CD8-positive, alpha-beta memory T cell (primary cell): ENCODE data around the gene RAN. TPM values are rescaled to one million over a fixed set of nuclear protein-coding genes. Genes with fewer than 3 reads are reported as not detected.
"Not testable (repeated sequence)": the region's sequence is repeated elsewhere in the genome, so short reads cannot be mapped to it uniquely, and the experiment has no call there.

Experiments
- CTCF ChIA-PET: fragments of 350-600 bp; sonication (Branson Sonifier 250); formaldehyde crosslinking; loops from one replicate; lab custom pipeline; 2021; ENCODE audit warnings: antibody characterized with exemption; lab: Charles Lee
- POLR2A ChIA-PET: fragments of 350-600 bp; sonication (Branson Sonifier 250); formaldehyde crosslinking; loops from one replicate; lab custom pipeline; 2021; ENCODE audit warnings: antibody characterized with exemption; lab: Charles Lee
- DNase-seq, 5 donors: peaks; one replicate each; pipeline versions ENCODE4 v3.0.0 to v3.0.0-alpha.2; 2020 to 2022; ENCODE audit warnings: mixed read lengths in 1 of 5
- H3K27ac ChIP-seq: one replicate; pipeline ENCODE4 v1.7.0; 2013; ENCODE audit warnings: low read depth, mild to moderate bottlenecking, low read length, moderate library complexity
- H3K27me3 ChIP-seq: 2 replicates; pipeline ENCODE4 v1.7.0; 2013; ENCODE audit warnings: low read length, mild to moderate bottlenecking; ENCODE audit not compliant: insufficient read depth, poor library complexity, severe bottlenecking
- H3K36me3 ChIP-seq: 2 replicates; pipeline ENCODE4 v1.7.0; 2013; ENCODE audit warnings: mild to moderate bottlenecking, low read length, moderate library complexity; ENCODE audit not compliant: insufficient read depth
- H3K4me1 ChIP-seq: 2 replicates; pipeline ENCODE4 v1.7.0; 2013; ENCODE audit warnings: mild to moderate bottlenecking, low read length, moderate library complexity; ENCODE audit not compliant: insufficient read depth
- H3K4me3 ChIP-seq: 2 replicates; pipeline ENCODE4 v1.7.0; 2013; ENCODE audit warnings: mild to moderate bottlenecking, low read length
- H3K9me3 ChIP-seq: 2 replicates; pipeline ENCODE4 v1.7.0; 2013; ENCODE audit warnings: mild to moderate bottlenecking, low read length
- H3K27ac Mint-ChIP-seq, 8 donors: one replicate each; pipeline ENCODE4 v1.8.0; 2020 to 2021; ENCODE audit warnings: mixed read lengths in 8 of 8, mild to moderate bottlenecking in 6 of 8, inconsistent platforms in 3 of 8, moderate library complexity in 3 of 8
- H3K27me3 Mint-ChIP-seq, 2 donors: one replicate each; pipeline ENCODE4 v1.8.0; 2020 to 2021; ENCODE audit warnings: mixed read lengths in 2 of 2, mild to moderate bottlenecking in 1 of 2, moderate library complexity in 1 of 2
- H3K36me3 Mint-ChIP-seq, 3 donors: one replicate each; pipeline ENCODE4 v1.8.0; 2020 to 2021; ENCODE audit warnings: mixed read lengths in 3 of 3, inconsistent platforms in 1 of 3, mild to moderate bottlenecking in 1 of 3
- H3K4me1 Mint-ChIP-seq, 3 donors: one replicate each; pipeline ENCODE4 v1.8.0; 2020 to 2021; ENCODE audit warnings: mixed read lengths in 3 of 3, inconsistent platforms in 1 of 3, mild to moderate bottlenecking in 1 of 3
- H3K4me3 Mint-ChIP-seq, 7 donors: one replicate each; pipeline ENCODE4 v1.8.0; 2020 to 2021; ENCODE audit warnings: mixed read lengths in 7 of 7, mild to moderate bottlenecking in 6 of 7, moderate library complexity in 4 of 7, inconsistent platforms in 2 of 7
- H3K9me3 Mint-ChIP-seq, 5 donors: one replicate each; pipeline ENCODE4 v1.8.0; 2020 to 2022; ENCODE audit warnings: mixed read lengths in 5 of 5, mild to moderate bottlenecking in 3 of 5, moderate library complexity in 2 of 5, inconsistent platforms in 1 of 5
- polyA plus RNA-seq: library from polyadenylated mRNA; unstranded; fragments of 300-500 nt; fragmentation: Illumina TruSeq; gene quantifications from one replicate; pipeline ENCODE4 v1.2.3, GENCODE V29; 2021
- total RNA-seq, 2 experiments: library from RNA; stranded (reverse); gene quantifications; one replicate each; pipeline ENCODE4 v1.2.3, GENCODE V29; 2021

RAN gene
- total and polyA plus RNA-seq, 3 experiments from 2014 or later: 536 to 2,680 (median 2,623) TPM

GRCh38 chr12:130839770-130840404 is 32.0 kb upstream of the RAN start:
- H3K4me3 Mint-ChIP-seq: peak overlapping the region; percentile 82 to 89 (median 84)
- H3K4me1 Mint-ChIP-seq: peaks cover 25 to 29% (median 26%) of the 10 kb centered on the region in 3 donors
- peak overlapping the region; percentile 41 for H3K27ac ChIP-seq
- no peaks in the 10 kb centered on the region for H3K9me3 ChIP-seq
- H3K36me3 ChIP-seq: no peaks in the 10 kb centered on the region
- DNase-seq: no peak
- no peaks in the 10 kb centered on the region for H3K27me3 Mint-ChIP-seq
- peak overlapping the region; percentile 32 to 95 (median 82) for H3K27ac Mint-ChIP-seq
- ChIA-PET CTCF (interaction anchor here (0.8 to 6.1 kb wide), 4 partner anchors 13 to 31 kb away, joined by 3 to 40 read pairs (median 11); no protein-coding TSS in a partner anchor), POLR2A (no interaction called here)
- no peaks in the 10 kb centered on the region for H3K27me3 ChIP-seq
- peaks cover 0 to 3% (median 3%) of the 10 kb centered on the region in 3 donors for H3K36me3 Mint-ChIP-seq
- no peaks in the 10 kb centered on the region for H3K9me3 Mint-ChIP-seq
- peaks cover 19% of the 10 kb centered on the region for H3K4me1 ChIP-seq
- H3K4me3 ChIP-seq: peak overlapping the region; percentile 79

GRCh38 chr12:130846369-130846768 is 25.5 kb upstream of the RAN start:
- Histone ChIP-seq H3K27ac (no peak overlapping the region), H3K36me3 (no peaks in the 10 kb centered on the region), H3K27me3 (no peaks in the 10 kb centered on the region), H3K9me3 (no peaks in the 10 kb centered on the region), H3K4me3 (no peak overlapping the region), H3K4me1 (no peaks in the 10 kb centered on the region)
- H3K27me3 Mint-ChIP-seq: peaks cover 7 to 10% of the 10 kb centered on the region in 2 donors
- DNase-seq: no peak
- H3K9me3 Mint-ChIP-seq: no peaks in the 10 kb centered on the region
- no peak overlapping the region for H3K27ac Mint-ChIP-seq
- H3K4me3 Mint-ChIP-seq: no peak overlapping the region
- no peaks in the 10 kb centered on the region for H3K4me1 Mint-ChIP-seq
- ChIA-PET POLR2A (no interaction called here), CTCF (interaction anchor here (1.0 to 1.6 kb wide), 3 partner anchors 20 to 27 kb away, joined by 4 to 5 read pairs (median 4); no protein-coding TSS in a partner anchor)
- no peaks in the 10 kb centered on the region for H3K36me3 Mint-ChIP-seq

GRCh38 chr12:130847112-130847511 is 24.8 kb upstream of the RAN start:
- Mint-ChIP-seq H3K4me3 (no peak overlapping the region), H3K27me3 (peaks cover 7 to 10% of the 10 kb centered on the region in 2 donors), H3K36me3 (no peaks in the 10 kb centered on the region), H3K9me3 (no peaks in the 10 kb centered on the region), H3K4me1 (no peaks in the 10 kb centered on the region), H3K27ac (no peak overlapping the region)
- Histone ChIP-seq H3K27me3 (no peaks in the 10 kb centered on the region), H3K27ac (no peak overlapping the region), H3K9me3 (no peaks in the 10 kb centered on the region), H3K4me1 (no peaks in the 10 kb centered on the region), H3K4me3 (no peak overlapping the region), H3K36me3 (no peaks in the 10 kb centered on the region)
- ChIA-PET POLR2A (no interaction called here), CTCF (interaction anchor here (1.6 kb wide), 1 partner anchor 23 kb away, joined by 4 read pairs; no protein-coding TSS in a partner anchor)
- DNase-seq: no peak

- H3K27me3 ChIP-seq, H3K9me3 ChIP-seq, DNase-seq, H3K4me3 ChIP-seq, H3K27ac ChIP-seq, H3K4me1 Mint-ChIP-seq, CTCF ChIA-PET, H3K36me3 ChIP-seq, H3K4me3 Mint-ChIP-seq, H3K9me3 Mint-ChIP-seq, H3K4me1 ChIP-seq, POLR2A ChIA-PET, H3K36me3 Mint-ChIP-seq, H3K27ac Mint-ChIP-seq: not testable (repeated sequence)
- H3K27me3 Mint-ChIP-seq: peaks cover 8 to 15% of the 10 kb centered on the region in 2 donors
Measured at GRCh38 chr12:130848105-130848504, 23.8 kb upstream of the RAN start.

GRCh38 chr12:130848785-130849305 is 23.0 kb upstream of the RAN start:
- H3K4me1 ChIP-seq, H3K4me3 ChIP-seq, H3K9me3 Mint-ChIP-seq, CTCF ChIA-PET, H3K36me3 ChIP-seq, POLR2A ChIA-PET, H3K27ac Mint-ChIP-seq, H3K4me1 Mint-ChIP-seq, H3K27me3 ChIP-seq, H3K9me3 ChIP-seq, H3K36me3 Mint-ChIP-seq, H3K27ac ChIP-seq, H3K4me3 Mint-ChIP-seq, DNase-seq: not testable (repeated sequence)
- H3K27me3 Mint-ChIP-seq: peaks cover 8 to 15% of the 10 kb centered on the region in 2 donors

- H3K4me1 ChIP-seq: no peaks in the 10 kb centered on the region
- Mint-ChIP-seq H3K36me3 (peaks cover 0 to 4% (median 0%) of the 10 kb centered on the region in 3 donors), H3K4me3 (no peak overlapping the region), H3K27me3 (peaks cover 8 to 18% of the 10 kb centered on the region in 2 donors), H3K27ac (no peak overlapping the region), H3K4me1 (no peaks in the 10 kb centered on the region), H3K9me3 (no peaks in the 10 kb centered on the region)
- ChIA-PET CTCF (no interaction called here), POLR2A (no interaction called here)
- no peak overlapping the region for H3K4me3 ChIP-seq
- no peaks in the 10 kb centered on the region for H3K27me3 ChIP-seq
- no peak overlapping the region for H3K27ac ChIP-seq
- H3K36me3 ChIP-seq: no peaks in the 10 kb centered on the region
- no peak for DNase-seq
- H3K9me3 ChIP-seq: no peaks in the 10 kb centered on the region
Measured at GRCh38 chr12:130849561-130850417, 22.1 kb upstream of the RAN start.

GRCh38 chr12:130850418-130851021 is 21.3 kb upstream of the RAN start:
- Histone ChIP-seq H3K9me3 (no peaks in the 10 kb centered on the region), H3K27ac (no peak overlapping the region), H3K36me3 (no peaks in the 10 kb centered on the region), H3K4me1 (no peaks in the 10 kb centered on the region), H3K27me3 (no peaks in the 10 kb centered on the region), H3K4me3 (no peak overlapping the region)
- Mint-ChIP-seq H3K27ac (no peak overlapping the region), H3K36me3 (peaks cover 0 to 4% (median 0%) of the 10 kb centered on the region in 3 donors), H3K4me3 (no peak overlapping the region), H3K27me3 (peaks cover 10 to 20% of the 10 kb centered on the region in 2 donors), H3K9me3 (no peaks in the 10 kb centered on the region), H3K4me1 (no peaks in the 10 kb centered on the region)
- POLR2A ChIA-PET: no interaction called here
- CTCF ChIA-PET: no interaction called here
- no peak for DNase-seq
